Measurements from ENCODE around the gene LCN10. TPM values are rescaled to one million over a fixed set of nuclear protein-coding genes. Genes with fewer than 3 reads are reported as not detected.
"Not testable (repeated sequence)": the region's sequence is repeated elsewhere in the genome, so short reads cannot be mapped to it uniquely, and the experiment has no call there.

LCN10 gene
- total RNA-seq, 1 donor from 2014 or later, result 2.5 TPM

DNA sequence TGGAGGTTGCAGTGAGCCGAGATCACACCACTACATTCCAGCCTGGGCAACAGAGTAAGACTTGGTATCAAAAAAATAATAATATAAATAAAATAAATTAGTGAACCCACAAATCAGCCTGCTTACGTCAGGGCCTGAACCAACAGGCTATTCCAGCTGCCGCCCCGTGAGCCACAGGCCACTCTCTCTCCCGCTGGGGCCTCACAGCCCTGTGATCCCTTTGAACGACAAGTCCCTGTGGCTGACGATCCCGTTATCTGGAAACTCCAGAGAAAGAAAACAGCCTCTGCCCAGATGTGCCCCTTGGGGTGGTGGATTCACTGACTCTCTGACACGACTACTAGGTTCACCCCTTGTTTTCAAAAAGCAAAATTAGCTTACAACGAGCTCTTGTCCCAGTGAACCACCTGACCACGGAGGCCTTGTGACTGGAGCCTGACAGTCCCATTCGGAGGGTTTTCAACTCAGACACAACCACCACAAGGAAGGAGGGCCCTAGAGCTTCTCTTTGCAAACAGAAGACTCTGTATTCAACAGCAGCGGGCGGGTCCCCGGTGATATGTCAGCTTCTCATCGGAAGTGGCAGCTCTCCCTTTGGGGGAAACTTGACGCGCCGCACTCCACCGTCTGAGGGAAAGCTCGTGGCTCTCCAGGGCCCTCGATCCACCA lies 34.8 kb downstream of the LCN10 start:
- Histone ChIP-seq H3K36me3 (no peaks in the 10 kb centered on the region), H3K9me3 (no peaks in the 10 kb centered on the region), H3K27me3 (ENCODE audit: low read depth) (peaks cover 10% of the 10 kb centered on the region), H3K27ac (no peak overlapping the region), H3K4me1 (peaks cover 9% of the 10 kb centered on the region), H3K4me3 (no peak overlapping the region)
- ATAC-seq, result no peak
- DNase-seq, result no peak
- intact Hi-C loops (cut with DNase I), result no loop called here
- TF ChIP-seq CTCF (IDR thresholded peaks at IDR 0.05), result no peak

- Histone ChIP-seq H3K4me1 (peaks cover 5% of the 10 kb centered on the region), H3K4me3 (no peak overlapping the region), H3K27ac (no peak overlapping the region), H3K27me3 (ENCODE audit: low read depth) (peaks cover 6% of the 10 kb centered on the region), H3K9me3 (no peaks in the 10 kb centered on the region), H3K36me3 (no peaks in the 10 kb centered on the region)
- no peak for DNase-seq
- intact Hi-C loops (cut with DNase I), result no loop called here
- no peak for TF ChIP-seq CTCF (IDR thresholded peaks at IDR 0.05)
- no peak for ATAC-seq
Observed at GRCh38 chr9:136707011-136707410, 35.7 kb downstream of the LCN10 start.

GRCh38 chr9:136705564-136705963 lies 37.2 kb downstream of the LCN10 start:
- TF ChIP-seq CTCF (IDR thresholded peaks at IDR 0.05), result no peak
- no peaks in the 10 kb centered on the region for H3K36me3 ChIP-seq
- peaks cover 11% of the 10 kb centered on the region for H3K4me1 ChIP-seq
- H3K27ac ChIP-seq, result no peak overlapping the region
- peaks cover 5% of the 10 kb centered on the region for H3K27me3 ChIP-seq (ENCODE audit: low read depth)
- ATAC-seq (no peak), DNase-seq (no peak)
- no peak overlapping the region for H3K4me3 ChIP-seq
- intact Hi-C loops (cut with DNase I), result no loop called here
- H3K9me3 ChIP-seq, result no peaks in the 10 kb centered on the region

- Histone ChIP-seq H3K4me1 (peaks cover 13% of the 10 kb centered on the region), H3K27me3 (ENCODE audit: low read depth) (peaks cover 11% of the 10 kb centered on the region)
- H3K27ac ChIP-seq; H3K36me3 ChIP-seq; ATAC-seq; DNase-seq; H3K9me3 ChIP-seq; H3K4me3 ChIP-seq; intact Hi-C loops (cut with DNase I): not testable (repeated sequence)
Observed at GRCh38 chr9:136704741-136705140, 38.0 kb downstream of the LCN10 start.

- peaks cover 11% of the 10 kb centered on the region for H3K27me3 ChIP-seq (ENCODE audit: low read depth)
- peaks cover 13% of the 10 kb centered on the region for H3K4me1 ChIP-seq
- no peaks in the 10 kb centered on the region for H3K9me3 ChIP-seq
- H3K27ac ChIP-seq, result no peak overlapping the region
- H3K36me3 ChIP-seq, result no peaks in the 10 kb centered on the region
- no peak for TF ChIP-seq CTCF (IDR thresholded peaks at IDR 0.05)
- DNase-seq (no peak), ATAC-seq (no peak)
- intact Hi-C loops (cut with DNase I), result no loop called here
- no peak overlapping the region for H3K4me3 ChIP-seq
Observed at GRCh38 chr9:136703276-136703860, 39.4 kb downstream of the LCN10 start.

DNA sequence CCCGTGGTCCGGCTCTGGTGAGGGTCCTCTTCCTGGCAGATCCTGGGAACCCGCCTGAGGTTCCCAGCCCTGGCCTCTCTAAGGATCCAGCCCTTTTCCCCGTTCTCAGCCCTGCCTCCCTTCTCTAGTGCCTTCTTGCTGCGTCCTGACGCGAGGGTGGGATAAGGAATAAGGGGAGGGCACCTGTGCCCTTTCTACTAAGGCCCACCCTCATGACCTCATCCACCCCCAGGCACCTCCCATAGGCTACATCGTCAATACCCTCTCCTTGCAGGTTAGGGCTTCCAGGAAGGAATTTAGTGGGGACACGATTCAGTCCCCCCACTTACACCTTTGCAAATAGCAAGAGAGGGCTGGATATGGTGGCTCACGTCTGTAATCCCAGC lies 41.1 kb downstream of the LCN10 start:
- Histone ChIP-seq H3K9me3 (no peaks in the 10 kb centered on the region), H3K36me3 (no peaks in the 10 kb centered on the region), H3K4me1 (peaks cover 22% of the 10 kb centered on the region), H3K27me3 (ENCODE audit: low read depth) (peaks cover 11% of the 10 kb centered on the region), H3K27ac (no peak overlapping the region), H3K4me3 (peak overlapping the region; percentile 6)
- DNase-seq (no peak), ATAC-seq (no peak)
- TF ChIP-seq CTCF (IDR thresholded peaks at IDR 0.05), result no peak
- intact Hi-C loops (cut with DNase I), result no loop called here

All from lower lobe of right lung (tissue), 2 donors.